Tibial nerve (tissue), 3 donors: ENCODE data around the gene TNPO3.
"Not testable (repeated sequence)": the region's sequence is repeated elsewhere in the genome, so short reads cannot be mapped to it uniquely, and the experiment has no call there.

Experiments
- CTCF ChIP-seq, 5 experiments: fragments of 200-600 bp in 3 of 5; fragments of 450-650 bp in 2 of 5; sonication (generic) in 3 of 5; IDR thresholded peaks; one replicate each; pipeline ENCODE4 v1.5.1; 2016 to 2019; ENCODE audit warnings: antibody characterized with exemption in 5 of 5, mild to moderate bottlenecking in 3 of 5, moderate library complexity in 2 of 5
- POLR2A ChIP-seq, 2 donors: fragments of 450-650 bp; IDR thresholded peaks; one replicate each; pipeline ENCODE4 v1.6.1; 2017; ENCODE audit warnings: antibody characterized with exemption in 2 of 2, mild to moderate bottlenecking in 2 of 2, moderate library complexity in 2 of 2

- not testable (repeated sequence) for TF ChIP-seq CTCF, POLR2A (IDR thresholded peaks at IDR 0.05)
These were observed 12.2 kb upstream of the TNPO3 start for GRCh38 chr7:129067132-129067561.
